GM12865 (cell line): ENCODE measurements around the gene STH.

Experiments
- DNase-seq: peaks from one replicate; pipeline ENCODE4 v3.0.0; 2010; ENCODE audit warnings: low read depth
- H3K4me3 ChIP-seq: 2 replicates; pipeline ENCODE4 v1.5.1; 2011; ENCODE audit warnings: mild to moderate bottlenecking, low read depth, low read length, control low read depth
- TF ChIP-seq, protein P1 (sequence below): IDR thresholded peaks from 2 replicates; pipeline ENCODE4 v1.5.1; 2011; ENCODE audit warnings: low read length, control low read depth, low read depth, inconsistent platforms; ENCODE audit not compliant: insufficient read depth; ENCODE audit errors: missing control alignments

STH gene

DNA sequence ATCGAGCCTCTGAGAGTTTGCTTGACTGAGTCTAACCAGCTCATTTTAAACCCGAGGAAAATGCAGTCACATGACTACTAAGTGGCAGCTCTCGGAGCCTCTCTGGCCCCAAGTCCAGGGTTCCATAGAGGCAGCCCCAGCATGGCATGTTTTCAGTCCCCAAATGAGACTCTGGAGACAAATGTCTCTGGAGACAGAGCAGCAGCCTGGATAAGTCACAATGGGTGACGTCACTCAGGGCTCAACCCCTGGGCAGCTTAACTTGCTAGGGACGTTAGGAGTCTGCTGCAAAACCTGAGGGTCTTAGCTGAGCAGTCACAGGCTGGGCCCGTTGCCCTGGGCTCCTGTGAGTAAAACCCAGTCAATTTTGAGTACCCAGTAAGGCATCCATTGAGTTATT lies 6.9 kb upstream of the STH start:
- DNase-seq: no peak
- H3K4me3 ChIP-seq: no peak overlapping the region
- TF ChIP-seq, protein P1, sequence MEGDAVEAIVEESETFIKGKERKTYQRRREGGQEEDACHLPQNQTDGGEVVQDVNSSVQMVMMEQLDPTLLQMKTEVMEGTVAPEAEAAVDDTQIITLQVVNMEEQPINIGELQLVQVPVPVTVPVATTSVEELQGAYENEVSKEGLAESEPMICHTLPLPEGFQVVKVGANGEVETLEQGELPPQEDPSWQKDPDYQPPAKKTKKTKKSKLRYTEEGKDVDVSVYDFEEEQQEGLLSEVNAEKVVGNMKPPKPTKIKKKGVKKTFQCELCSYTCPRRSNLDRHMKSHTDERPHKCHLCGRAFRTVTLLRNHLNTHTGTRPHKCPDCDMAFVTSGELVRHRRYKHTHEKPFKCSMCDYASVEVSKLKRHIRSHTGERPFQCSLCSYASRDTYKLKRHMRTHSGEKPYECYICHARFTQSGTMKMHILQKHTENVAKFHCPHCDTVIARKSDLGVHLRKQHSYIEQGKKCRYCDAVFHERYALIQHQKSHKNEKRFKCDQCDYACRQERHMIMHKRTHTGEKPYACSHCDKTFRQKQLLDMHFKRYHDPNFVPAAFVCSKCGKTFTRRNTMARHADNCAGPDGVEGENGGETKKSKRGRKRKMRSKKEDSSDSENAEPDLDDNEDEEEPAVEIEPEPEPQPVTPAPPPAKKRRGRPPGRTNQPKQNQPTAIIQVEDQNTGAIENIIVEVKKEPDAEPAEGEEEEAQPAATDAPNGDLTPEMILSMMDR: no peak

DNA sequence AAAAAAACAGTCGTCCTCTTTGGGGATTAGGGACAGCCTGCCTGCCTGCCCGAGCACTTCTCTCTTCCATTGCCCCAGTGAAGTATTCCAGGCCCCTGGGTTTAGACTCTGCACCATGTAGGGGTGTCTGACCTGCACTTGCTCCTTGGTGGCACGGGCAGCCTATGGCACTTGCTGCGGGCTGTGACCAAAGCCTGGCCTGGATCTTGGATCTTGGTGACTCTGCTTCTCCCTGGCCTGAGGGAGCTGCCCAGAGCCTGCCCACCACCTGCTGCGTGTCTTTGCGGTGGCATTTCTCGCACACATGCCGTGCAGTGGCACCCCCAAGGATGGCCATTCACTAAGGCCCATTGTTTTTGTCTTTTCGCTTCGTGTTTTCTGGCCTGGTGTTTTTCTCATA lies 6.1 kb upstream of the STH start:
- TF ChIP-seq, protein P1: no peak

DNA sequence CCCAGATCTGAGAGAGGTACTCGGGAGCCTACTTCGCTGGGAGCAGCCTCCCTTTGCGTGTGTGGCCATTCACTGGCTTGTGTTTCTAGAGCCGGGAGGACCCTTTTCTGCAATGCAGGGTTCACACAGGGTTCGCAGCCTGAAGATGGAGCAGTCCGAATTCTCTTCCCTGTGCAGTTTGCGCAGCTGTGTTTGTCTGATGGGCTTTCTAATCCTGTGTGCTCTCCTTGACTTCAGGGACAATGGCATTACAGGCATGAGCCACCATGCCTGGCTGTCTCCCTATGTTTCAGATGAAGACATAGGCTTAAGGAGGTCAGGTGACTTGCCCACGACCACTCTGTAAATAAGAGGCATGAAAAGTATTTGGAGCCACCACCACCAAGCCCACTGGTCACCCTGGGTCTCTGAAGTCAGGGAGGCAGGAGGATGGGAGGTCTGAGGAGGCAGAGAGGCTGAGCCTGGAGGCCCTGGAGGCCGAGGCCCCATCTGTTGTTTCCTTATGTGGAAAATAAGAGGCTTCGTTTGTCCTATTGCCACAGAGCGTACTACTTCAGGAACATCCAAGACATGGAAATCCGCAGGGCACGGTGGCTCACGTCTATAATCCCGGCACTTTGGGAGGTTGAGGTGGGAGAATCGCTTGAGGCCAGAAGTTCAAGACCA lies 5.0 kb upstream of the STH start:
- no peak for DNase-seq
- no peak overlapping the region for H3K4me3 ChIP-seq
- TF ChIP-seq, protein P1: no peak

More for the DNA sequence above, 6.1 kb upstream of the STH start:
- no peak overlapping the region for H3K4me3 ChIP-seq
- DNase-seq: no peak

DNA sequence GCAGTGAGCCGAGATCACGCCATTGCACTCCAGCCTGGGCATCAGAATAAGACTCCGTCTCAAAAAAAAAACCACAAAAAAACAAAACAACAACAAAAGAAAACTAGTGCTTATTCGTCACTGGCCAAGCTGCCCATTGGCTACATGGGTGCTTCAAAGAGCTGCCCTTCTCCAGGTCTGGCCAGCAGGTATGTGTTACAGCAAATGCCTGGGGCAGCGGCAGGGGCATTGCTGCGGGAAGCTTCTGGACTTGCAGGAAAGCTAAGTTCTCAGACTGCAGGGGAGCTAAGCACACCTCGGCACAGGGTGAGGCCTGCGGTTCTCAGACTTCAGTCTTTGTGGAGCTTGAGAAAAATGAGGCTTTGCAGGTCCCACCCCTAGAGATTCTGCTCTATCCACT lies 4.1 kb upstream of the STH start:
- TF ChIP-seq, protein P1: no peak
- H3K4me3 ChIP-seq: no peak overlapping the region
- DNase-seq: no peak

DNA sequence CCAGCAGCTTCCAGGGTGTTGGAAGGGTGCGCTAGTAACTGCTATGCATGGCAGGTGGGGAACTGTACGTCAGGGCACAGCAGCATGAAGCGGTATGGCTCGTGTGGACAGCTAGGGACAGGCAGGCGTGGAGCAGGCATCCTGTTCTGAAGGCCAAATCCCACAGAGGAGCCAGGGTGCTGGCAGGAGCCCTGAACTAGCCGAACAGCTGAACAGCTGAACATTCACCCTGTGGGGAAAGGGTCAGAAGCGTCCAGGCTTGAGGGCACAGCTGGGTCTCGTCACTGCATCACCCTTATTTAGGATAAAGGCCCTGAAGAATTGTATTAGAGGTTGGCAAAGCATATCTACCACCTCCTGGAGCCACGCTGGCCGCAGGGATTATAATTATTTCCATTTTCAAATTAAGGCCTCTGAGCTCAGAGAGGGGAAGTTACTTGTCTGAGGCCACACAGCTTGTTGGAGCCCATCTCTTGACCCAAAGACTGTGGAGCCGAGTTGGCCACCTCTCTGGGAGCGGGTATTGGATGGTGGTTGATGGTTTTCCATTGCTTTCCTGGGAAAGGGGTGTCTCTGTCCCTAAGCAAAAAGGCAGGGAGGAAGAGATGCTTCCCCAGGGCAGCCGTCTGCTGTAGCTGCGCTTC lies 3.3 kb upstream of the STH start:
- no peak overlapping the region for H3K4me3 ChIP-seq
- no peak for DNase-seq
- TF ChIP-seq, protein P1: no peak

DNA sequence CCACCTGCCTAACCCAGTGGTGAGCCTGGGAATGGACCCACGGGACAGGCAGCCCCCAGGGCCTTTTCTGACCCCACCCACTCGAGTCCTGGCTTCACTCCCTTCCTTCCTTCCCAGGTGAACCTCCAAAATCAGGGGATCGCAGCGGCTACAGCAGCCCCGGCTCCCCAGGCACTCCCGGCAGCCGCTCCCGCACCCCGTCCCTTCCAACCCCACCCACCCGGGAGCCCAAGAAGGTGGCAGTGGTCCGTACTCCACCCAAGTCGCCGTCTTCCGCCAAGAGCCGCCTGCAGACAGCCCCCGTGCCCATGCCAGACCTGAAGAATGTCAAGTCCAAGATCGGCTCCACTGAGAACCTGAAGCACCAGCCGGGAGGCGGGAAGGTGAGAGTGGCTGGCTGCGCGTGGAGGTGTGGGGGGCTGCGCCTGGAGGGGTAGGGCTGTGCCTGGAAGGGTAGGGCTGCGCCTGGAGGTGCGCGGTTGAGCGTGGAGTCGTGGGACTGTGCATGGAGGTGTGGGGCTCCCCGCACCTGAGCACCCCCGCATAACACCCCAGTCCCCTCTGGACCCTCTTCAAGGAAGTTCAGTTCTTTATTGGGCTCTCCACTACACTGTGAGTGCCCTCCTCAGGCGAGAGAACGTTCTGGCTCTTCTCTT lies 2.6 kb upstream of the STH start:
- TF ChIP-seq, protein P1: no peak
- DNase-seq: no peak
- H3K4me3 ChIP-seq: no peak overlapping the region
